ENCODE measurements around the gene GNAO1.
A peak's percentile ranks its signal among the peaks of the same experiment; 100 is the strongest.

Gene GNAO1

DNA sequence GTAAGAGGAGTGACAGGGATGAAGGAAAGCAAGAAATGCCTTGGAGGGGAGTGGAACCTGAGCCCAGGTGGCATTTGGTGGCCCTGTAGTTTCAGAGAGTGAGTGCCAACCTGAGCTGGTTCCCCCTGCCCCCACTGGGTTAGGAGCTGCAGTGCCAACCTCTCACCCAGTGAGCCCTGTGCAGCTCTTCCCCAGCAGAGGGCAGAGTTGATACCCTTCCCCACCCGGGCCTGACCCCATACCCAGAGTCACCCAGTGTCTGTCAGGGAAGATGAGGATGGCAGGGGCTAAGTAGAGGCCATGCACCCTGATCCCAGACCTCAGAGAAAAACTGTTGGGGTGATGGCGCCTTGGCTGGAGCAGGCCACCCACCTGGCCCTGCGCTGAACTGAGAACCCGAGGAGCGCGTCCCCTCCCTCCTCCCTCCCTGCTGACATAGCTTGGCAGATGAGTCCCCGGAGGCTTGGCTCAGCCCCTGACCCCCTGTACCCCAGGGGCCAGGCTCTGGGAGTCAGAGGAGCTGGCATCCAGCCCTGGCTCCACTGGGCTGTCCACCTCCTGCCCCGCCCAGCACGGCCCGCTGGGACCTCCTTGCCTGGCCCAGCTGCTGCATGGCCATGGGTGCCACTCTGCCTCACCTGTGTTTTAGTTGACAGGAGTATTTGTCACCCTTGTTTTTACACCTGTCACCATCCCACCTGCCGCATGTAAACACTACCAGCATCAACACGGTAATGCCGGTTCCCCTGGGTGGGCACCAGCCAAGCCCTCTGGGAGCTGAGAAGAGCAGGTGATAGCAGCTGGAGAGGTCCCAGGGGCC, 120.1 kb downstream of the GNAO1 start:
- DNase-seq (ENCODE audit: low read depth in 2 of 2), result no peak

DNA sequence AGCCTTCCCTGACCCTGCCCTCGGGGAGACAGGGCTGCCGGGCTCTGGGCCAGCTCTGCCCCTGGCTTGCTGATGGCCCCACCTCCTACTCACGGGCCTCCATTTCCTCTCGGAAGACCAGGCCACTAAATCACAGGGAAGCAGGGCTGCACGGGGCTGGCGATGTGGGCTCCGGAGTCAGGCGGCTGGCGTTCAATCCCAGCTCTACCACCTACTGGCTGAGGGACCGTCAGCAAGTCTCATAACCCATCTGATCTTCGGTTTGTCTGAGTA, 120.7 kb downstream of the GNAO1 start:
- DNase-seq (ENCODE audit: low read depth in 2 of 2), result no peak

DNA sequence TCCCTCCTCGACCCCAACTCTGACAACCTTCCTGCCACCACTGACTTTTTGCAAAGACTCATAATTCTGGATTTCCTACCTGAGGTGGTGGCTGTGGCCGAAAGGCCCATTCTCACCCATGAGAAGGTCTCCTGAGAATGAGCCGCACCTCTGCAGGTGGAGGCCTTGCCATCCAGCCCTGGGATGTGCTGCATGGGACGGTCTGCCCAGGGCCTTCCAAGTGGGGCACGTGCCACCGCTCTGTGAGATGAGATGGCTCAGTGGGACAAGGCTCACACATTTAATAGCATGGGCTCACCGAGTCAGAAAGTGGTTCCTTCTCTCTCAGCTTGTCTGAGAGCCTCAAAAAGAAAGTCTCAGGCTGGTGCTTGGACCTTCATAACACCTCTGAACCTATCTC, 121.3 kb downstream of the GNAO1 start:
- no peak for DNase-seq (ENCODE audit: low read depth in 2 of 2)

DNA sequence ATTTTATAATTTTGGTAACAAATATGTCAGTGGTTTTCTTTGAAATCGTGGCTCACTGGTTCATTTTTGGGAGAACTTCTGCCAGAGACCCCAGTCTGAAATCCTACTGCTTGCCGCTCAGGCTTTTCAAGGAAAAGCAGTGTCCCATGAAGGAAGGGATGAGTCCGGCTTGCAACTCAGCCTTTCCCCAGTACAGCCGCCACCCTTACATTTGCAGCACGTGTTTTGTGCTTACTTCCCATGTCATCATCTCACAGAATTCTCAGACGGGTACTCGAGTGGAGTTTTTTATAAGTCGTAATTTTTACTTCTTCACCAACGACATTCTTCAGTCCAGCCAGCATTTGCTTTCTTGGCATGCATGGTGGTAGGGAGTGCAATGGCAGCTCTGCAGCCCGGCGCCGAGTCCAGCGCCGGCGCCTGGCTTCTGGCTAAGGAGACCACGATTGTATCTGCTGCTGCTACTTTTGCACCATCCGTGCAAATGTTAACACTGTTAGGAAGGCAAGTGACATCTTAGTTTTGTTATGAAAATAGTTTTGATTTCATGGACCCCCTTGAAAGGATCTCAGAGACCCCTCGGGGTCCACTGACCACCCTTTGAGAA, 123.1 kb downstream of the GNAO1 start:
- DNase-seq (ENCODE audit: low read depth in 2 of 2), result no peak

DNA sequence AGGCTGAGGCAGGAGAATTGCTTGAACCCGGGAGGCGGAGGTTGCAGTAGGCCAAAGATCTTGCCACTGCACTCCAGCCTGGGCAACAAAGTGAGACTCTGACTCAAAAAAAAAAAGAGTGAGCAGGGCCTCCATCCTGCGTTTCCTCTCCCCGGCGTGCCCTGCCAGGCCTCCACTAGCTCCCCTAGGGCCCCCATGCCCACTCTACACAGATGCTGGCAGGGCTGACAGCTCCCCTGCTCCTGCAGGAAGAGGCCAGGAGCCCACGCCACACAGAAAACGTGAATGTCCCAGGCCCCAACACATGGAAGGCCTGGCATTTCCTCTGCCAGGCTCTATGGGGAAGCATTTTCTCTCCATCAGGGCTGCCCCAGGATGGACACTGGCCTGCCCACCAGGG, 124.7 kb downstream of the GNAO1 start:
- no peak for DNase-seq (ENCODE audit: low read depth in 2 of 2)

DNA sequence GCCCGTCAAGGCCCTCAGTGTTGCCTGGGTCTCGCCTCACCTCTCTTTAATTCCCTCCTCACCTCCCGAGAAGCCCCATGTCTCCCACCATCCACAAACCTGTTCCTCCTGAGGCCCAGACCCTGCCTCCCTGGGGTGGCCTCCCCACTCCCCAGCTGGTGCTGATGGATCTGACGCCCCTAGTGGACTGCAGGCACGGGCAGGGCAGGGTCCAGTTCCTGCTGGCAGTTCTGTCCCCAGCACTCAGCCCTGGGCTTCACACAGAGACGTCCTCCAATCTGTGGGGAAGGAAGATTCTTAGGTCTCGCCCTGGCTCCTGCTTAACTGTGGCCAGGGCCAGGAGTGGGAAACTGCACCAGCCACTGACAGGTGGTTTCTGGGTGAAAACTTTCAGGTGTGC, 125.3 kb downstream of the GNAO1 start:
- DNase-seq (ENCODE audit: low read depth in 2 of 2), result no peak

DNA sequence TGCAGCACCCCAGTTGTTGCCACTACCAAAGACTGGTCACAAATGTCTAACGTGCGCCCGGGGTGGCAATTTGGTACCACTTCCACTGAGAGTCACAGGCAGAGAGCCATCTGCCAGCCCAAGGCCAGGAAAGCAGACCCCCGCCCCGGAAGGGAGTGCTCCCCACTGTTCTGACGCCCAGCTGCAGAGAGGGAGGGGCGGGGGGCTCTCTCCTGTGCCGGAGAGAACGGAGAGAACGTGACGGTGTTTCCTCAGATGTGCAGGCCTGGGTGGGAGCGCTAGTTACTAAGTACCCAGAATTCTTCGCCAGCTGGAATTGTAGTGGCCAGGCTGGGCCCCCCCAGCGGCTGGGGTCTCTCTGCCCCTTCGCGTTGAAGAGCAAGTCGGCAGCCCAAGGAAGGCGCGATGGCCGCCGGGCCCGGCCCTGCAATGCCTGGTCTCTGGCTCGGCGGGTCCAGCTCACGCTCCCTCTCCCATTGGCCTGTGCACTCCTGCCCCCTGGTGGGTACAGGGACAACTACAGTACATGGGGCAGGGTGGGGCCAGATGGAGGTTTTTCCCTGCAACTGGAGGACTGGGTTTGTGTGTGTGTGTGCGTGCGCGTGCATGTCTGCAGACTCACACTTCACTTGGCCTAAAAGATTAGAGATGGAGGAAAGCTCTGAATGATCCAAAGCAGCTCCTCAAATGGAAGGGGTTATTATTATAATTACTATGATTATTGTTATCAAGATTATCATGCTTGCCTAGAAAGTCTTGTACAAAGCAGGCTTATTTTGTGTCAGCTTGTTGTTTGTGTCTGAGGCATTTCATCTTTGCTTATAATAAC, 126.9 kb downstream of the GNAO1 start:
- peak; percentile 50 for DNase-seq (ENCODE audit: low read depth in 2 of 2)

DNA sequence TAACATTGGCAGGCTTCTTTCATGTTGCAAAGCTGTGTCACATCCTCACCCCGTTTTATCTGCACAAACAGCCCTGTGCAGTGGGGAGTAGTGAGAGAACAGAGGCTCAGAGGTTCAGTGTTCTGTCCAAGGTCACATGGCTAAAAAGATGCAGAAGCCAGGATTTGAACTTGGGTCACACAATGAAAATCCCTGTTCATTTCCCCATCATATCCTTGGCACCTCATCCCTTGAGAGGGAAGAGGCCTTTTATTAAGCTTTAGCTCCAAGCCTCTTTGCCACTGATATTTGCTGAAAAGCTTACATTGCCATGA, 127.5 kb downstream of the GNAO1 start:
- no peak for DNase-seq (ENCODE audit: low read depth in 2 of 2)

DNA sequence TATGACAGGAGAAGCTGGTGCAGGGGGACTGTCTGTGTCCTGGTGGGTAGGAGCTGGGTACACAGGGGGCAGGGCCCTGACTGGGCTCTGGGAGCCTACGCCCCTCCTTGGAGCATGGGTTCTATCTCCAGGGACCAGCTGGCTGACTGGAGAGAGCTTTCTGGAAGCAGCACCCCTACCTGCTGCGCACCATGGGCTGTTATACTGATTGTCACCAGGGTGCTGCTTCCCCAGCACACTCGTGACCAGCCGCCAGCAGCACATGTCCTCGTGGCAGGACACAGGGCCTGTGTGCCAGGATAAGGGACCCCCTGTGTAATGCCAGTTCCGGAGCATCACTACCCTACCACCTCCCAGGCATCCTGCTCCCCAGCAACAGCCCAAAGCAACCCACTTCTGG, 128.1 kb downstream of the GNAO1 start:
- DNase-seq (ENCODE audit: low read depth in 2 of 2), result no peak

DNA sequence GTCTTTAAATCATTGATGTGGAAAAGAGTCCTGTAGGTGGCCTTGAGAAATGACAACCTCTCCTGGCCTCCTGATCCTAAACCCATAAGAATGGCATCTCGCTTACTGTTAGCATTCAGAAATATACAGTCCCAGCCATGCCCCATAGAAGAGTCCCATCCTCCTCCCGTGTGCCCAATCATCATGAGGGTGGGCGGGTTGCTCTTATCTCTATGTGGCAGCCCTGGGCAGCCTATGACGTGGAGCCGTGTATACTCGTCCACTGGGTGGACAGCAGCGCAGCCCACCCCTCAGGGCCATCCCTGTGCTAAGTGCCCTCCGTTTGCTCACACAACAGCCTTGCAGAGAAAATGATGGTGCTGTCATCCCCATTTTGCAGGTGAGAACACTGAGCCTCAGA, 128.8 kb downstream of the GNAO1 start:
- DNase-seq (ENCODE audit: low read depth in 2 of 2), result no peak

DNA sequence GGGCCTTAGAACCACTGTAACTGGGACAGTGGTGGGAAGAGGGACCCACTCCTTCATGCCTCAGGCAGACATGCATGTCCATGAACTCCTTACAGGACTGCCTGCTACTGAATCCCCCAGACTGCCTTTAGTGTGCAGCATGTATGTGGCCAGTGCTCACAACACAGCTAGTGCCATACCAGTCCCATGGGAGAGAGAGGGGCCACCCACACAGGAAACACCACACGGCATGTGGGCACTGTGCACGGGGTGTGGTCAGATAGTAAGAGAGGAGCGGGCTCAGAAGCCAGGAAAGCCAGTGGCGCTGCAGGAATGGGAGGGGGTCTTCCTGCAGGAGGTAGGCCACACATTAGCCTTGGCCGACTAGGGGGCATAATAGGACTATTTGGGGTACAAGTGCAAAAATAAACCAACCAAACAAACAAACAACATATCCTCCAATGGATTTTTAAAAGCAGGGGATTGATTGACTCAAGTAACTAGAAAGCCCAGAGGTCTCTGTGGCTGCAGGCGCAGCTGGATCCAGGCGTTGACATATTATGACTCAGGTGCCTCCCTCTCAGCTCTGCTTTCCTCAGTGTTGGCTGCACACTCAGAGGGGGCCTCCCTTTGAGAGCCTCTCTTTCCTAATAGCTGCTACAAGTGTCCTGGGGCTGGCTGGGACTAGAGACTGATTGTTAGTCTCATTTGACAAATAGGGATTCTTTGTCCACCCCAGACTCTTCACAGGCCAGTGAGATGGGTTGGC, 129.7 kb downstream of the GNAO1 start:
- no peak for DNase-seq (ENCODE audit: low read depth in 2 of 2)

DNA sequence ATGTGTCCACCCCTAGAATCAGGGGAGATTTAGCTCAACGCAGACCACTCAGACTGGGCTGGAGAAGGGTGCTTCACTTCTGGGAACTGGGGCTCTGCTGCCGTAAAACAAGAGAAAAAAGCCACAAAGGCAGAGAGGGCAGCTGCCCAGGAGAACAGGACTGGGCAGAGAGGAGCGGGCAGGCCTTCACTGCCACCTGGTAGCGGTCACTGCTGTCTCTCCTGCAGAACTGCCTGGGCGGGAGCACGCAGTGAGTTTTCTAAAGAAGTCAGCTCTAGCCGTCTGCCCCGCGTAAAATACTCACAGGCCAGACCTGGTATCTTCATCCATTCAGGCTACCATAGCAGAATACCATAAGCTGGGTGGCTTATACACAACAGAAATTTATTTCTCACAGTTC, 130.3 kb downstream of the GNAO1 start:
- DNase-seq (ENCODE audit: low read depth in 2 of 2), result no peak

DNA sequence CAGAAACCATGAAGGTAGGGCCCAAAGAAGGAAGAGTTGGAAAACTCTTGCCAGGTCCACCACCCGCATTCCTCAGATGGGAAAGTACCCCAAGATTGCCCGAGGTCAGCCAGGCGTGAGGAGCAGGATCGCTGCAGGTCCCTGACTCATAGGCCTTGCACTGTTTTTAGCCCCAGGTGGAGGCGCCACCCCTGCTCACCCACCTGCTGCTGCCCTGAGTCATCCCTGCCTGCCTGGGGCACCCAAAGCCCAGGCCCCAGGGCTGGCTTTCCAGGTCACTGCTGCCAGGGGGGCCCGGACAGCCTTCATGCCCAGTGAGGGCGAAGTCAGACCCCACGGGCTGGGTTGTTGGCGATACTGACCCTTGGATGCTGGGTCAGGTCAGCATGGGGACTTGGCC, 133.1 kb downstream of the GNAO1 start:
- no peak for DNase-seq (ENCODE audit: low read depth in 2 of 2)

DNA sequence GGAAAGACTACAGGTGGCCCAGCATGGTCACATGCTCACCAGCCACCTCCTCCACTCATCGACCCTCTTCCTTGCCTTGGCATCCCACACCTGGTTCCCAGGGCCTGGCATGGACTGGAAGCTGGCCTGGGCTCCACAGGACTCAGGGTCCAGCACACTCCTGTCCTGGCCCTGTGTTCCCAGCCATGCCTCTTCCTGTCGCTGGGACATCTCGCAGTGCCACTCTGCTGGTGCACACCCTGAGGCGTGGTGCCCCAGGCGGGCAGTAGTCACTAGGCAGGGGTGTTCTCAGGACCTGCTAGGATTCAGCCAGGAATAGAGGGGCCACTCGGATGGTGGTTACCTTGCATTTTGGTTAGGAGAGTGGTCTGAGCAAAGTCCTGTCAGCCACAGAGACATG, 134.7 kb downstream of the GNAO1 start:
- DNase-seq (ENCODE audit: low read depth in 2 of 2), result no peak

DNA sequence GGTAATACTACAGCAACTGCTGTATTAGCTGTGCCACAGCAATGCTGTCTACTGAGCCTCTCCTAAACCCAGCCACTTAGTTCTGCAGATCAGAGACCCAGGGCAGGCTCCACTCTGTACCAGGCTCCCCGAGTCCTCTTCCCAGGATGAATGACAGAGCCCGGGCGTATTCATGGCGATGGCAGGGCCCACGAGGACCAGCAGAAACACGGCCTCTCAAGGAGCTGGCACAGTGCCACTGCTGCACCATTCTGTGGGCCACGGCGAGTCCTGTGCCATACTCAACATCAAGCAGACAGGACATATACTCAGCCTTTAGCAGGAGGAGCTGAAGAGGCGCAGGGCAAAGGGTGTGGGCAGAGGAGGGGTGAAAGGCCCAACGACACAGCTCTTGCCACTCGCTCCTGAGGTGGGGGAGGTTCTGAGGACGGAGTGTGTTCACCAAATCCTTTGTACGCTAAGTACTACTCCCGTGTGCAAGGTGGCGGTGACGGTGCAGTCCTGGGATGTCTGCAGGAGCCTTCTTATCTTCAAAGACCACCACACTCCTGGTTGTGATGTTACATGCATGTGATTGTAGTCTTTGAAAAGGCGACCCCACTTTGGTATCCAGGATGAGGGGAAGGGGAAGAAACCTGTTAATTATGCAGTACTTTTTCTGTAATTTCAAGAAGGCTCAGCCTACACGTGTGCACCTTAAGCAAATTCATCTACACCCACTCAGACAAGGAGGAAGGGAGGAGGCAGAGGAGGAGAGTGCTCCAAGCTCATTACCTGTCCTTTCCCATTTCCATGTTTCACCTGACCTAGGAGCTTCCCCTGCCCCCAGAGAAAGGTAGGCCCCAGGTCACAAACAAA, 136.0 kb downstream of the GNAO1 start:
- DNase-seq (ENCODE audit: low read depth in 2 of 2), result no peak

DNA sequence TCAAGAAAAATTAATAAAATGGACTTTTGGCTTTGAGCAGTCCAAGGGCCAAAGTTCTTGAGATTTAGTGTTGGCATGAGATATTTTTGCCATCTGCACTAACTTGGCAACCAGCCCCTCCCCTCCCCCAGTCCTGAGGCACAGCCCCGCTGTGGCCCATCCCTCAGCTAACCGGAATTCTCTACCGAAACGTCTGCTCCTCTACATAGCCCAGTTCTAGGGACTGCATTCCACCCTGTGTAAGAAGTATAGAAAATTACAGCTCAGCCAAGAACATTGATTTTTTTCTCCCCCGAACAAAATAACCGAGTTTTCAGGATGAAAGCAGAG, 136.6 kb downstream of the GNAO1 start:
- DNase-seq (ENCODE audit: low read depth in 2 of 2), result no peak

DNA sequence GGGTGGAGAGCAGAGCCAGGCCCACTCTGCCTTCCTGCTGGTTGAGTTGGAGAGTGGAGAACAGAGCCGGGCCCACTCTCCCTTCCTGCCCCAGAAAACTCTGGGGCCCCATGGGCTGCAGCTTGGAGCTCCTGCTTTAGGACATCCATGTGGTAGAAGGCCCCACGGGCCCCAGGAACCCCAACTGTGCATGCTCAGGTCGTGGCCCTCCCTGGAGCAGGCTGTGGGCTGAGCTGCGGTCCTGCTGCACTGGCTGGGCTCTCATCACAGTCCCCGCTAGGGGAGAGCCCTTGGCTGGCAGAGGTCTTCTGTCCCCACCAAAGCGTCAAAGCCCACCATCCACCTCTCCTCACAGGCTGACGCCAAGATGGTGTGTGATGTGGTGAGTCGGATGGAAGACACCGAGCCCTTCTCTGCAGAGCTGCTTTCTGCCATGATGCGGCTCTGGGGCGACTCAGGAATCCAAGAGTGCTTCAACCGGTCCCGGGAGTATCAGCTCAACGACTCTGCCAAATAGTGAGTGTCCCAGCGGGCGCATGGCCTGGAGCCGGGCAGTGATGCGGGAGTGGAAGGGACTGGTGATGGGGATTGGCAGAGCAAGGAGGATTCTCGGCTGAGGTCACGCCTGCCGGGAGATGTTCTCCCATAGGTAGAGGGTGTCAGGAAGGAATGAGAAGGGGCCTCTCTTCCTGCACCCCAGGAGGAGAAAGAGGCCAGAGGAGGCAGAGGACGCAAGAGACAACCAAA, 137.2 kb downstream of the GNAO1 start:
- no peak for DNase-seq (ENCODE audit: low read depth in 2 of 2)

DNA sequence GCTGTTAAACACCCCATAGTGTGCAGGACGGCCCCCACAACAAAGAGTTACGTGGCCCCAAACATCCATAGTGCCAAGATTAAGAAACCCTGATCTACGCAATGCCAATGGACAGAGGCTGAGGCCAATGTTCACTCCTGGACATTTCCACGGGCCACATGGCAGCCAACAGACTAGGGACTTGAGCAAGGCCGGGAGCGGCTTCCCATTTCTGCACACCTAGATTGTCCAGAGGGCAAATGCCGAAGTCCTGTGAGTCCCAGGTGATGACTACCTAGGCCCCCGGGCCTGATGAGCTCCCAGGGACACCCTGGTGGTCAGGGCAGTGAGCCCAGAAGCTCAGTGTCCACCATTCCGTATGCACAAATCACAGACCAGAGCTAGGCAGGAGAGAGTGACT, 138.6 kb downstream of the GNAO1 start:
- no peak for DNase-seq (ENCODE audit: low read depth in 2 of 2)

DNA sequence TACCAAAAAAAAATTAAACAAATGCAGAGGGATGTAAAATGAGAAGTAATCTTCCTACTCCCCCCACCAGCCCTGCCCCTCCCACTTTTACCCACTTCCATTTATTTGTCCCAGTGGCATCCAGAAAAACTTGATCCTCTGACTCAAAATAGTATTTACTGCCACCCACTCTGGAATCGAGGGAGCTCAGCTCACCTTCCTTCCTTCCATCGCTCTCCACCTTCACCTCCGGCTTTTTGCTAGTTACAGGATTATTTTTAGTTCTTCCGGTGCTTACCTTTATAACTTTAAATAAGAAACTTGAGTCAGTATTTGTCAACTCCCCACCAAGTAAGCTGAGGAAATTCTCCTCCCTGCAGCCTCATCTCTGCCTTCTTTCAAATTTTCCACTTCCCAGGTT, 139.2 kb downstream of the GNAO1 start:
- no peak for DNase-seq (ENCODE audit: low read depth in 2 of 2)

DNA sequence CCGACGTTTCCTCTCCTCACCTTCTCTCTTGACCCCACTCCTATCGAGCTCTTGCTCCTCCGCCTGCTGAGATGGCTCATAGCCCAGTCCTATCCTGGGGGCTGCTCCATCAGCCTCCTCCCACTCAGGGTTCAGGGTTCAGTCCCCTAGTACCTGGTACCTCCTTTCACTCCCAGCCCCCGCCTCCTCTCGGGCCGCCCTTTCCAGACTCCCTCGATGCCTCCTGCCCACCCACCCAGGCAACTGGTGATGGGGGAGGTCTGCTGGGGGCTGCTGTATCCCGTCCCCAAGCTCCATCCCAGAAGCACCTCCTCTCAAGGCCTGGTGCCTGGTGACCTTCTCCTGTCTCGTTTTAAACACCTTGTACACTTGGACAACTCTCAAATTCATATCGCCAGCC, 140.1 kb downstream of the GNAO1 start:
- no peak for DNase-seq (ENCODE audit: low read depth in 2 of 2)

DNA sequence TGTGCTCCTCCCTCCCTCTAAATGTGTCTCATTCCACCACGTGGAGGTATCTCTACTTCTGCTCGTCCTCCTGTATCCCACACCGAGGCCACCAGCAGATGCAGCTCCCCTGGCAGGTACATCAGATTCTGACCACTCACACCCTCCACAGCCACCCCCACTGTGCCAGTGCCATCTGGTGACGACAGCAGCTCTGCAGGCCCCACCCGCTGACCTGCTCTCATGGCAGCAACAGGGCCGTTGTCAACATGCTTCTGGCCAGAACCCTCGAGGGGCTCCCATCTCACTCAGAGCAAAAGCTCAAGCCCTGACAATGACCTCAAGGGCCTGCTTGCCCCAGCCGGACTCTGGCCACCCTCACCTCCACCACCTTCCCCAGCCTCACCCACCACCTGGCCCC, 140.6 kb downstream of the GNAO1 start:
- DNase-seq (ENCODE audit: low read depth in 2 of 2), result no peak

All from fibroblast of skin of left biceps (primary cell).